Fibroblast of skin of right biceps (primary cell): ENCODE measurements around the gene DOK7.
A peak's percentile ranks its signal among the peaks of the same experiment; 100 is the strongest.

Experiments
- DNase-seq: peaks from one replicate; pipeline ENCODE4 v3.0.0-alpha.2; 2013

DOK7 gene

GRCh38 chr4:3476936-3477749, 14.0 kb downstream of the DOK7 start:
- no peak for DNase-seq

DNA sequence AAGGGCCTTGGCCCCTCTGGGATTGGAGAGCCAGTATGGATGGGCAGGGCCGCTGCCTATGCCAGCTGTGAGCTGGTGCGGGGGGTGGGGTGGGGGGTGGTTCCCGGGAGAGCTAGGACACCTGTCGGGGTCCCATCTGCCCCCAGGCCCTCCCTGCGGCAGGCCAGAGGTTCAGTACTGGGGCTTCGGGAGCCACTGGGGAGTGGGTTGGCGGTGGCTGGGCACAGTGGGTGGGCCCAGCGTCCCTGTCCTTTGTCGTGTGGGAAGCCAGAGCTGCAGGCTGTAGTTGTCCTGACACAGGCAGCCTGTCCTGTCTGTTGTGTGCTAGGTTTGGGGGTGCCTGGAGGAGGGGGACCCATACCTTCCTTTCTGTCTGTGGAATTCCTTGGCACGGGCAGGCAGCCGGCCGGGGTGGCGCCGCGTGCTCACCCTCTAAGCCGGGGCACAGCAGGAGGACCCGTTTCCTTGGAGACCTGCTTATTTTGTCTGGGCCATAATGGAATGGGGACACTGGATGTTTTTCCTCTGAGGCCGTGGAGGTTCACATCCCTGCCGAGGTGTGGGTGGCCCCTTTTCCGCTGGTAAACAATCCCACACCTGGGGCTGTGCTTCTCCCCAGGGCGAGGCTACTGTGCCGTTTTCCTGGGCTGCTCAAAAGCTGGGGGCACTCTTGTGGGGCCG, 14.8 kb downstream of the DOK7 start:
- DNase-seq, result no peak

DNA sequence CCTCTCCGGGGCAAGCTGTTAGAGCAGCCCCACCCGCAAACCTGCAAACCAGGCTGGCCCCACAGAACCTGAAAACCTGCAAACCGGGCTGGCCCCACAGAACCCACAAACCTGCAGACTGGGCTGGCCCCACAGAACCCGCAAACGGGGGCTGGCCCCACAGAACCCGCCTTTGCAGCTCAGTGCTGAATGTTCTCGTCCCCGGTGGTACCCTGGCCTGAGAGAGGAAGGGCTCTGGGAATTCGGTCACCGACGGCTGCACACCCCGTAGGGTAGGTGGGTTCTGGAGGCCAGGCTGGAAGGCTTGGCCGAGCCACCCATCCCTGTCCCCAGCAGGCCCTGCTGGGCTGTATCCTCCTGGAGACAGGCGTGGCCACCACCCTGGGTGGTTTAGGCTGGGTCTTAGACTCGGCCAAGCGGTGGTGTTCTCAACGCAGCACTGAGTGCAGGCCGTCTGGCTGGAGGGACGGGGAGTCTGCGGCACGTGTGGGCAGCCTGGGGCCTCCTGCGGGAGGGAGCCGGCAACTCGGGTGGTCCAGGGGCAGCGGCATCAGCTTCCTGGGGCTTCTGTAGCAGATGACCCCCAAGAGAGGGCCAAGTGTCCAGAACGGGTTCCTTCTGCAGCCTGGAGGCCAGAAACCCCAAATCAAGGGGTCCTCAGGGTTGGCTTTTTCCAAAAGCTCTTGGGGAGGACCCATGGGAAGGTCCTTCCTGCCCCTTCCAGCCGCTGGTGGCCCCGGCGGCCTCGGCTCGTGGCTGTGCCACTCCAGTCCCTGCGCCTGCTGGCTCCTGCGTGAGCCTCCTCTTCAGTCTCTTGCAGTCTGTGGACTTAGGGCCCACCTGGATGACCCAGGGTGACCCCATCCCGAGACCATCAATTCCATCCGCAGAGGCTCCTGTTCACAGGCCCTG, 15.6 kb downstream of the DOK7 start:
- no peak for DNase-seq

DNA sequence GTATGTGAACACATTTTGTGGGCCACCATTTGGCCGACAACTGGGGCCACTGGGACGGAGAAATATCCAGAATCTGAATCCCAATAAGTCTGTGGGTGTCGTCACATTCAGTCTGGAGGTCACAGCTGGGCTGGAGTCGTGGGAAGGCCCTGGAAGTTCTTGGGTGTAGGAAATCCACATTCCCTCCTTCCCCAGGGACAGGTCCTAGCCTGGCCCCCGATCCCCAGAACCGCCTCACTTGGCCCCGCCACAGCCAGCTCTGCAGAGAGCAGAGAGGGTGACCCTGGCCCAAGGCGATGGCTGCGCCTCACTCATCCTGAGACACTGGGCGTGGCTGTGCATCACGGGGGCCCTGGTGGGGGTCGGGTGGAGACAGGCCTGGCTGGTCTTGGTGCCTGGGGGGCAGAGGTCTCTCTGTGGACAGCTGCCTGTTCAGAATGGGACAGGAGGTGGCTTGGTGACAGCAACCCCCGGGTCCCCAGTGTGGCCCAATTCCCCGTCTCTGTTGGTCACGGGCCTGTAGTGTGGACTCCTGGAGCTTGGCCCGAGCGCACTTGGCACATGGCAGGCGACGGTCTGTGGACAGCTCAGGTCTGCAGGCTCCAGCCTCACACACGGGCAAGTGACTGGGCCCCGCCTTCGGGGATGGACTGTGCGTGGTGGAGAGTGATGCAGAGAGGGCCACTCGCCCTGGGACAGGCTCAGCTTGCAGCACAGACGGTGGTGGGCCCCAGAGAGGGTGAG, 16.4 kb downstream of the DOK7 start:
- DNase-seq, result no peak

GRCh38 chr4:3480528-3481112, 17.5 kb downstream of the DOK7 start:
- peak; percentile 53 for DNase-seq

DNA sequence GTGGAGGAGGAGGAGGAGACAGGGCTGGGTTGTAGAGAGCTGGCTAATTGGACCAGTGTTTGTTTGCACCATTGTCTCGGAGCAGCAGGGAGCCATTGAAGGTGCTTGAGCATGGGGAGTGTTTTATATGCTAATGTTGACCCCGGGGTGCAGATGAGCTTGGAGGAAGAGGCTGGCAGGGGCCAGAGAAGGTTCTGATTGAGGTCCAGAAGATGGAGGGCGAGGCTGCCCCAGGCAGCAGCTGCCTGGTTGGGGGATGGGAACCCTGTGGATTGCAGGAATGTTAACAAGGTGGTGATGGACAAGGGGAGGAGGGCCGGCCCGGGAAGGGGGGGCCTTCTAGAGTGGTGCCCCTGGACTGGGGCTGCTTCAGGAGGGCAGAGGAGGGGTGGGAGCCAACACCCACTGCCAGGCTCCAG, 18.0 kb downstream of the DOK7 start:
- no peak for DNase-seq

DNA sequence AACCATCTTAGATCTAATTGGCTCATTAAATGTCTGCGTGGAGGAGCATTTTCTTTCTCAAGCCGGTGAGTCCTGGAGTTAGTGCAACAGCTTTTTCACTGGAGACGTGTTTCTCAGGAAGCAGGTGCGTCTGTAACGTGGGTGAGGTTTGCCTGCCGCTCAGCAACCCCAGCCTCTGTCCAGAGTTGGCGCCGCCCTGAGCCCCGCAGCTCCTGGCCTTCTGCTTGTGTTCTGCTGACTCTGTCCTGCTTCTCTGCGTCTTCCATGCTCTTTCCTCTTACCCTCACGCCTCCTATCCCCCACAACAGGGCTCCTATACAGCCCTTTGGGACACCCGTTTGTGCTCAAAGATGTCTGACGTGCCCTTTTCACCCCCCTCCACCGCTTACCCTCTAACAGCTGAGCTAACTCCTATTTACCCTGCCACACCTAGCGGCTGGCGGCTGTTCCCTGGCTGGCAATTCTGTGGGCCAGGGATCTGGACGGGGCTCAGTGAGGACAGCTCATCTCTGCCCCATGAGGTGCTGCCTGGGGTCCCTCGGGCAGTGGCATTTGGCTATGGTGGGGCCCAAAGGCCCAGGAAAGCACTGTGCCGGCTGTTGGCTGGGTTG, 18.8 kb downstream of the DOK7 start:
- no peak for DNase-seq

GRCh38 chr4:3482707-3483106, 19.6 kb downstream of the DOK7 start:
- DNase-seq, result no peak

GRCh38 chr4:3483471-3483921, 20.4 kb downstream of the DOK7 start:
- peak; percentile 28 for DNase-seq

GRCh38 chr4:3484057-3484973, 21.2 kb downstream of the DOK7 start:
- DNase-seq, result no peak

DNA sequence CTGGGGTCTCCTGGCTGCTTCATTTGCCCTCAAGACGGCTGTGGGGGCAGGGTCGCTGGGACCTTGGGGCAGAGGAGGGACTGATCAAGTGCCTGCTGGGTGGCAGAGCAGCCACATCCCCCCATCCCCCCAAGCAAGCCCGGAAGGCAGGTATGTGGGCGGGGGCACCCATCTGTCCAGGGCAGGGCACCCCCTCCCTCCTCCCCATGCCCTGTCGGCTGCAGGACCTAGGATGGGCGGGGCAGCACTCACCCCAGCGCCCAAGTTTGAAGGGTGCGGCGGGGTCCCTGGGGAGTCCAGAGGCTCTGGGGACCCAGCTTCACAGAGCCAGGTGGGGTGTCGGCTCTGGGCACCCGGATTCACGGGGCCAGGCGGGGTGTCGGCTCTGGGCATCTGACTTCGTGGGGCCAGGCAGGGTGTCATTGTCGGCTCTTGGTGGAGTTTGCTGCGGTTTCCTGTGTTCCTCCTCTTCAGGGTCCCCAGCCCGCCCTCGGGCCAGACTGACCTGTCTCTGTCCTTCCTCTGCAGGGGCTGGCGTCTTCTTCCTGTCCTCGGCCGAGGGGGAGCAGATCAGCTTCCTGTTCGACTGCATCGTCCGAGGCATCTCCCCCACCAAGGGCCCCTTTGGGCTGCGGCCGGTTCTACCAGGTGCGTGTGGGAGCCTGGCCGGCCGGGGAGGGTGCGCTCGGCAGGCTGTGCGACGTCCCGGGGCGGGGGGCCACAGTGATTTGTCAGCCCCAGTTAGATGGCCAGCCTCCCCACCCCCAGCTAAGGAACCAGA, 22.1 kb downstream of the DOK7 start:
- DNase-seq, result no peak

GRCh38 chr4:3485886-3486540, 22.9 kb downstream of the DOK7 start:
- DNase-seq, result no peak

DNA sequence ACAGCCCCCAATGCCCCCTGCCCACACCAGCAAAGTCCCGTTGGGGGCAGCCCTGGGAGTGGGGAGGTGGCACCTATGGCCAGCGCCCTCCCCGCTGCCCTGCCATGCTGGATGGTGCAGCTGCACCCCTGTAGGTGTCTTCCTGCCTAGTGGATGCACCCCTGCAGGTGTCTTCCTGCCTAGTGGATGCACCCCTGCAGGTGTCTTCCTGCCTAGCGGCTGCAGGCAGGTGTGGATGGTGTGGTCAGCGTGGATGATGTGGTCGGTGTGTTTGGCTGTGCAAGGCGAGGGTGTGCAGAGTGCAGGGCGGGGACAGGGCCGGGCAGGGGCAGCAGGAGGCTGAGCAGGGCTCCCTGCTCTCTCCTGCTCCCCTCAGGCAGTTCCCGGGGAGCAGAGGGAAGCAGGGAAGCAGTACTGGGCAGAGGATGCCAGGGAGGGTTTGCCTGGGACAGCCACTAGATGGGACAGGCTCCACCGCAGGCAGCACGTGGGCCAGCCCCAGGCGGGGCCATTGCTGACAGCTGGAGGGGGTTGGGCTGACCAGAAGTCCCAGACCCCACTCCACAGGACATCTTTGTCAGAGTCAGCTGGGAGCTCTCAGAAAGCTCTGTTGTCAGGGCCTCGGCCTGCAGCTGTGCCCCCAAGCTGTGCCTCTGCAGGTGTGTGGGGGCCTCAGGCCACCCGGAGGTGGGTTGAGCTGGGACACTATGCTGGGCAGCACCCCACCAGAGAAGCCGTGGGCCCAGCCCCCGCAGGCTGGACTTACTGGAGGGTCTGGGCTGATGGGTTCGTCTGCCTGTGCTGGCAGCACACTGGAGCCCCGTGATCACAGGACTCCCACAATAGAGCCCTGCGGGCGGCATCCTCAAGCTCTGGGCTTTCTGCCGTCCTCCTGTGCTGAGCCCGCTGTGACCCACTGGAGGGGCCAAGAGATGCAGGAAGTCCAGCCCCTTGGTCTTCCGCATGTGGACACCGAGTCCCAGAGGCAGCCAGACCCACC, 23.7 kb downstream of the DOK7 start:
- DNase-seq, result no peak

- DNase-seq, result no peak
Measured at GRCh38 chr4:3487861-3488260, 24.8 kb downstream of the DOK7 start.

- no peak for DNase-seq
Measured at GRCh38 chr4:3488820-3489219, 25.7 kb downstream of the DOK7 start.

- DNase-seq, result peak; percentile 17
Measured at GRCh38 chr4:3489451-3489962, 26.4 kb downstream of the DOK7 start.

DNA sequence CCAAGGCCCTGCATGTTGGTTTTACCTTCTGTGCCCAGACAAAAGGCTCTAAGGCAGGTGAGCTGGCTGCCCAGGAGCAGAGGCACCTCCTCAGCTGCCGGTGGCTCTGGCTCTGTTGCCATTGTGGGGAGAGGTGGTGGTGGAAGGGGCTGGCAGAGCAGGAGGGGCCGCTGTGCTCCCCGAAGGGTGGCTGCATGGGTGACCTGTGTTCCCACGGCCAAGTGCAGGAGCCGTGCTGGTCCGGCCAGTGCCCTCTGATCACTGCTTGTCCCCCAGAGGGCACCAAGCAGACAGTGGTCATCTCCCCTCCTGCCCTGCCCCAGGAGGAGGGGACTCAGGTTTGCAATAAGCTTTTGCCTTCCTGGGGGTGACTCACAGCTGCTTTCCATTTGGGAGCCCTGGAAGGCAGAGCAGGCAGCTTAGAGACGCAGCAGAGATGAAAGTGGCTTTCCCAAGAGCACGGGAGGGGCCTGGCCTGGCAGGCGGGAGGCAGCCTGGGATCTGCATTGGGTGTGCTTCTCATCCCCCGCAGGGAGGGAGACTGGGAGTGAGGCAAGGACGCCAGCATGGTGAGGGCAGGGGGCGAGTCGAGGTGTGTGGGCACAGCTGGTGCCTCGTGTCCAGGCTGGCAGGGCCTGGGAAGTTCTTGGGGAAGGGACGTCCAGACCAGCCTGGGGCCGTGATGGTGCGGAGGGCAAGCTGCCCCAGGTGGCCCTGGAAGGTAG, 28.7 kb downstream of the DOK7 start:
- peak; percentile 53 for DNase-seq
